ENCODE results near the gene TTC39A. TPM values are rescaled to one million over a fixed set of nuclear protein-coding genes. Genes with fewer than 3 reads are reported as not detected.
A peak's percentile ranks its signal among the peaks of the same experiment; 100 is the strongest.

TTC39A gene
- total and polyA plus RNA-seq, 2 of the 13 experiments (the other 11 are each of a cell fraction or from before 2014, with no cell fraction given): 0.33 to 1.5 TPM

- WGBS (ENCODE audit: low lambda C conversion rate): 40% methylated on average over 26 of the region's 33 CpGs
- TF ChIP-seq ZNF652 (CRISPR knock-in tag; IDR thresholded peaks at IDR 0.05; ENCODE audit: borderline replicate concordance, low read depth) (peak; percentile 97), CBX5 (CRISPR knock-in tag; IDR thresholded peaks at IDR 0.05; ENCODE audit: borderline replicate concordance) (peak; percentile 56; the same call in 1 of the 2 replicates), TEAD3 (CRISPR knock-in tag; optimal IDR thresholded peaks at IDR 0.05; ENCODE audit: borderline replicate concordance) (no peak), RFXAP (CRISPR knock-in tag; IDR thresholded peaks at IDR 0.05; ENCODE audit: borderline replicate concordance) (0 out of 2 replicates have a peak, but pooled peaks have one; percentile 38), CSRNP1 (CRISPR knock-in tag; IDR thresholded peaks at IDR 0.05) (no peak), ZNF670 (CRISPR knock-in tag; IDR thresholded peaks at IDR 0.05; ENCODE audit: borderline replicate concordance) (0 out of 2 replicates have a peak, but pooled peaks have one; percentile 30), SALL1 (CRISPR knock-in tag; IDR thresholded peaks at IDR 0.05) (peak; percentile 45; the same call in 1 of the 2 replicates), ZNF225 (CRISPR knock-in tag; IDR thresholded peaks at IDR 0.05) (0 out of 2 replicates have a peak, but pooled peaks have one; percentile 30), KLF6 (CRISPR knock-in tag; IDR thresholded peaks at IDR 0.05) (no peak), GABPA (IDR thresholded peaks at IDR 0.05; ENCODE audit: low read depth, low read length) (peak; percentile 49), GABPA (CRISPR knock-in tag; IDR thresholded peaks at IDR 0.05; ENCODE audit: low read depth) (peak; percentile 78), PTBP1 (IDR thresholded peaks at IDR 0.05; ENCODE audit: low read depth, low read length, poor library complexity, severe bottlenecking) (no peak), ZNF839 (CRISPR knock-in tag; IDR thresholded peaks at IDR 0.05; ENCODE audit: borderline replicate concordance) (no peak), ZNF121 (CRISPR knock-in tag; IDR thresholded peaks at IDR 0.05) (no peak)
- TF ChIP-seq, protein P1, sequence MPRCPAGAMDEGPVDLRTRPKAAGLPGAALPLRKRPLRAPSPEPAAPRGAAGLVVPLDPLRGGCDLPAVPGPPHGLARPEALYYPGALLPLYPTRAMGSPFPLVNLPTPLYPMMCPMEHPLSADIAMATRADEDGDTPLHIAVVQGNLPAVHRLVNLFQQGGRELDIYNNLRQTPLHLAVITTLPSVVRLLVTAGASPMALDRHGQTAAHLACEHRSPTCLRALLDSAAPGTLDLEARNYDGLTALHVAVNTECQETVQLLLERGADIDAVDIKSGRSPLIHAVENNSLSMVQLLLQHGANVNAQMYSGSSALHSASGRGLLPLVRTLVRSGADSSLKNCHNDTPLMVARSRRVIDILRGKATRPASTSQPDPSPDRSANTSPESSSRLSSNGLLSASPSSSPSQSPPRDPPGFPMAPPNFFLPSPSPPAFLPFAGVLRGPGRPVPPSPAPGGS (CRISPR knock-in tag; IDR thresholded peaks at IDR 0.05): peak; percentile 62; the same call in 1 of the 2 replicates
- TF ChIP-seq, protein P2, sequence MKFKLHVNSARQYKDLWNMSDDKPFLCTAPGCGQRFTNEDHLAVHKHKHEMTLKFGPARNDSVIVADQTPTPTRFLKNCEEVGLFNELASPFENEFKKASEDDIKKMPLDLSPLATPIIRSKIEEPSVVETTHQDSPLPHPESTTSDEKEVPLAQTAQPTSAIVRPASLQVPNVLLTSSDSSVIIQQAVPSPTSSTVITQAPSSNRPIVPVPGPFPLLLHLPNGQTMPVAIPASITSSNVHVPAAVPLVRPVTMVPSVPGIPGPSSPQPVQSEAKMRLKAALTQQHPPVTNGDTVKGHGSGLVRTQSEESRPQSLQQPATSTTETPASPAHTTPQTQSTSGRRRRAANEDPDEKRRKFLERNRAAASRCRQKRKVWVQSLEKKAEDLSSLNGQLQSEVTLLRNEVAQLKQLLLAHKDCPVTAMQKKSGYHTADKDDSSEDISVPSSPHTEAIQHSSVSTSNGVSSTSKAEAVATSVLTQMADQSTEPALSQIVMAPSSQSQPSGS (CRISPR knock-in tag; IDR thresholded peaks at IDR 0.05): 0 out of 2 replicates have a peak, but pooled peaks have one; percentile 37
- TF ChIP-seq, protein P3, sequence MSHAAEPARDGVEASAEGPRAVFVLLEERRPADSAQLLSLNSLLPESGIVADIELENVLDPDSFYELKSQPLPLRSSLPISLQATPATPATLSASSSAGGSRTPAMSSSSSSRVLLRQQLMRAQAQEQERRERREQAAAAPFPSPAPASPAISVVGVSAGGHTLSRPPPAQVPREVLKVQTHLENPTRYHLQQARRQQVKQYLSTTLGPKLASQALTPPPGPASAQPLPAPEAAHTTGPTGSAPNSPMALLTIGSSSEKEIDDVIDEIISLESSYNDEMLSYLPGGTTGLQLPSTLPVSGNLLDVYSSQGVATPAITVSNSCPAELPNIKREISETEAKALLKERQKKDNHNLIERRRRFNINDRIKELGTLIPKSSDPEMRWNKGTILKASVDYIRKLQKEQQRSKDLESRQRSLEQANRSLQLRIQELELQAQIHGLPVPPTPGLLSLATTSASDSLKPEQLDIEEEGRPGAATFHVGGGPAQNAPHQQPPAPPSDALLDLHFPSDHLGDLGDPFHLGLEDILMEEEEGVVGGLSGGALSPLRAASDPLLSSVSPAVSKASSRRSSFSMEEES (CRISPR knock-in tag; IDR thresholded peaks at IDR 0.05): peak; percentile 57
These were observed 33.7 kb downstream of the TTC39A start for GRCh38 chr1:51296383-51297357.

More at GRCh38 chr1:51296383-51297357, 33.7 kb downstream of the TTC39A start:
- FAIRE-seq (peak; percentile 39), ATAC-seq (peak; percentile 81), DNase-seq (ENCODE audit: low spot score) (peak; percentile 54)
- H3K36me3 ChIP-seq (replicated peaks in 1 of 2; ENCODE audit: control insufficient read depth in 1 of 2, insufficient read depth in 2 of 2, low read length in 2 of 2): no peaks in the 10 kb centered on the region
- peaks cover 19% of the 10 kb centered on the region for H3K4me1 ChIP-seq (ENCODE audit: insufficient read depth, low read length)
- CTCF ChIA-PET (ENCODE audit: low intra/inter-chr PET ratio, low total read pairs): interaction anchor here (1.2 kb wide), 1 partner anchor 105 kb away, joined by 5 read pairs; no protein-coding TSS in a partner anchor
- no peak overlapping the region; the same call in 1 of the 2 replicates for H3K9ac ChIP-seq (ENCODE audit: insufficient read depth, low read depth, low read length)
- H3K27ac ChIP-seq (ENCODE audit: extremely low read length, insufficient read depth, low read length): no peak overlapping the region
- peak overlapping the region; percentile 8 to 63 (median 37); a peak in 5 of 6 replicates for H3K4me3 ChIP-seq (replicated peaks in 1 of 3; ENCODE audit: insufficient read depth in 1 of 3, low read depth in 2 of 3, low read length in 3 of 3)
- H4K20me1 ChIP-seq (ENCODE audit: insufficient read depth, low read length): no peaks in the 10 kb centered on the region
- no peaks in the 10 kb centered on the region; a peak in 2 of 5 replicates for H3K27me3 ChIP-seq (ENCODE audit: control insufficient read depth in 1 of 2, insufficient read depth in 2 of 2, low read length in 2 of 2)
- intact Hi-C loops (cut with micrococcal nuclease; ENCODE audit: unreplicated experiment) (loop anchor here (2.0 kb wide), 1 partner anchor 108 kb away; no protein-coding TSS in a partner anchor), in situ Hi-C loops (cut with HindIII; ENCODE audit: extremely low pct_ligation_motif_present, low pct_unique_long_range_greater_than_20kb) (no loop called here)
- POLR2A ChIA-PET: interaction anchor here (1.0 to 1.4 kb wide), 2 partner anchors 9 to 61 kb away, joined by 4 to 6 read pairs; partner anchors contain the start of gene RNF11
- H3K9me3 ChIP-seq (ENCODE audit: low read length): no peaks in the 10 kb centered on the region
- no TSS peak for BruUV-seq (replicated peaks)
- H2AFZ ChIP-seq (ENCODE audit: low read length): no peak overlapping the region
- H3K79me2 ChIP-seq (ENCODE audit: insufficient read depth, low read length): no peaks in the 10 kb centered on the region
- peak overlapping the region; percentile 76 for H3K4me2 ChIP-seq (ENCODE audit: low read depth, low read length)
